Tibial nerve (tissue), 4 donors: ENCODE data around the gene ANKS6. TPM values are rescaled to one million over a fixed set of nuclear protein-coding genes. Genes with fewer than 3 reads are reported as not detected.
A peak's percentile ranks its signal among the peaks of the same experiment; 100 is the strongest.

Experiments used
- DNase-seq, 2 donors: peaks; one replicate each; pipeline ENCODE4 v3.0.0-alpha.2; 2019; ENCODE audit warnings: low spot score in 2 of 2
- H3K27ac ChIP-seq, 4 donors: fragments of 200-600 bp; sonication (generic) in 3 of 4; one replicate each; pipeline ENCODE4 v1.5.1; 2017 to 2019; ENCODE audit warnings: mild to moderate bottlenecking in 1 of 4
- H3K27me3 ChIP-seq, 2 donors: fragments of 200-600 bp; sonication (generic) in 1 of 2; one replicate each; pipeline versions ENCODE4 v1.5.1 to v1.6.0; 2017 to 2019
- H3K36me3 ChIP-seq, 3 donors: fragments of 200-600 bp; sonication (generic); one replicate each; pipeline ENCODE4 v1.5.1; 2018 to 2019
- H3K4me1 ChIP-seq, 4 donors: fragments of 200-600 bp; sonication (generic) in 3 of 4; one replicate each; pipeline ENCODE4 v1.5.1; 2017 to 2019
- H3K4me3 ChIP-seq, 4 donors: fragments of 200-600 bp; sonication (generic) in 3 of 4; one replicate each; pipeline ENCODE4 v1.5.1; 2017 to 2019; ENCODE audit warnings: mild to moderate bottlenecking in 1 of 4, moderate library complexity in 1 of 4
- H3K9me3 ChIP-seq, 4 donors: fragments of 200-600 bp; sonication (generic) in 3 of 4; one replicate each; pipeline ENCODE4 v1.5.1; 2017 to 2019
- CTCF ChIP-seq, 5 experiments: fragments of 200-600 bp in 3 of 5; fragments of 450-650 bp in 2 of 5; sonication (generic) in 3 of 5; IDR thresholded peaks; one replicate each; pipeline ENCODE4 v1.5.1; 2016 to 2019; ENCODE audit warnings: antibody characterized with exemption in 5 of 5, mild to moderate bottlenecking in 3 of 5, moderate library complexity in 2 of 5
- EP300 ChIP-seq, 2 donors: sonication (generic); formaldehyde crosslinking; IDR thresholded peaks; one replicate each; pipeline ENCODE4 v1.6.1; 2017; ENCODE audit warnings: antibody characterized with exemption in 2 of 2, mild to moderate bottlenecking in 1 of 2
- POLR2A ChIP-seq, 2 donors: fragments of 450-650 bp; IDR thresholded peaks; one replicate each; pipeline ENCODE4 v1.6.1; 2017; ENCODE audit warnings: antibody characterized with exemption in 2 of 2, mild to moderate bottlenecking in 2 of 2, moderate library complexity in 2 of 2
- WGBS, 2 donors: methylation state at CpG; one replicate each; pipeline ENCODE4 v1.1.5; 2018; 5-methylcytosine and 5-hydroxymethylcytosine counted together
- total RNA-seq, 4 donors: library from RNA; depleted of rRNA; stranded (reverse); fragments of >200 nt; gene quantifications; one replicate each; pipeline ENCODE4 v1.1.0, GENCODE V29; 2016

Gene ANKS6
- total RNA-seq, 4 donors from 2014 or later = 13.8 to 46.2 (median 27.9) TPM

GRCh38 chr9:98801969-98802371, 5.6 kb upstream of the ANKS6 start:
- WGBS, 2 donors = 77 to 92% methylated on average over 1 of the region's 1 CpG
- Histone ChIP-seq H3K36me3 (no peaks in the 10 kb centered on the region), H3K4me3 (no peak overlapping the region), H3K4me1 (peaks cover 0 to 5% (median 1%) of the 10 kb centered on the region in 4 donors), H3K9me3 (peaks cover 0 to 9% (median 0%) of the 10 kb centered on the region in 4 donors), H3K27ac (no peak overlapping the region), H3K27me3 (no peaks in the 10 kb centered on the region)
- DNase-seq = no peak
- no peak for TF ChIP-seq EP300 (IDR thresholded peaks at IDR 0.05)
- TF ChIP-seq CTCF (IDR thresholded peaks at IDR 0.05) = no peak
- TF ChIP-seq POLR2A (IDR thresholded peaks at IDR 0.05) = no peak

DNA sequence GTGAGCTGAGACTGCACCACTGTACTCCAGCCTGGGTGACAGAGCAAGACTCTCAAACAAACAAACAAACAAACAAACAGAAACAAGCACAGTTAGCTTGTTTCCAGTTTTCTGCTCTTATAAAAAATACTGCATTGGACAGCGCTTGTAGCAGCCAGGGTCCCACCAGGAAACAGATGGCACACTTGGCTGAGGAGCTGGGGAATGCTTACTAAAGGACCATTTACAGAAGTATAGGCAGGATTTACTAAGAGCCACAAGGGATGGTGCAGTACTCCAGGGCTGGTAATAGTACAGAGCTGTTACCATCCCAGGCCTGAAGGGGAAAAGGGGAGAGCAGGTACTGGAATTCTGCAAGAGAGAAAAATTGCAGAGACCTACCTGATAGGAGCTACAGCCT, 5.2 kb upstream of the ANKS6 start:
- TF ChIP-seq CTCF (IDR thresholded peaks at IDR 0.05) (no peak), POLR2A (IDR thresholded peaks at IDR 0.05) (no peak), EP300 (IDR thresholded peaks at IDR 0.05) (no peak)
- Histone ChIP-seq H3K27ac (no peak overlapping the region), H3K4me1 (peaks cover 0 to 6% (median under 1%) of the 10 kb centered on the region in 4 donors), H3K4me3 (no peak overlapping the region), H3K27me3 (no peaks in the 10 kb centered on the region), H3K9me3 (peaks cover 0 to 9% (median 0%) of the 10 kb centered on the region in 4 donors), H3K36me3 (no peaks in the 10 kb centered on the region)
- DNase-seq = no peak
- WGBS, 2 donors = 87 to 94% methylated on average over 1 of the region's 1 CpG

GRCh38 chr9:98798254-98798653, 1.9 kb upstream of the ANKS6 start:
- no peak for DNase-seq
- no peaks in the 10 kb centered on the region for H3K27me3 ChIP-seq
- 96% methylated on average over 3 of the region's 3 CpGs for WGBS, 2 donors

DNA sequence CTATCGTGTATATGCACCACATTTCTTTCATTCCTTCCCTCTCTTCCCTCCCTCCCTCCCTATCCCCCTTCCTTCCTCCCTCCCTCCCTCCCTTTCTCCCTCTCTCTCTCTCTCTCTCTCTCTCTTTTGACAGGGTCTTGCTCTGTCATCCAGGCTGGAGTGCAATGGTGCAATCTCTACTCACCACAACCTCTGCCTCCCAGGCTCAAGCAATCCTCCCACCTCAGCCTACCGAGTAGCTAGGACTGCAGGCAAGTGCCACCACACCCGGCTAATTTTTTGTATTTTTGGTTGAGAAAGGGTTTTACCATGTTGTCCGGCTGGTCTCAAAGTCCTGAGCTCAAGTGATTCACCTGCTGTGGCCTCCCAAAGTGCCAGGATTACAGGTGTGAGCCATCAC, 1.1 kb upstream of the ANKS6 start:
- H3K27ac ChIP-seq = no peak overlapping the region
- H3K9me3 ChIP-seq = peaks cover 0 to 9% (median 0%) of the 10 kb centered on the region in 4 donors
- no peak for DNase-seq
- no peaks in the 10 kb centered on the region for H3K36me3 ChIP-seq
- no peak for TF ChIP-seq POLR2A (IDR thresholded peaks at IDR 0.05)
- TF ChIP-seq EP300 (IDR thresholded peaks at IDR 0.05) = no peak
- no peak for TF ChIP-seq CTCF (IDR thresholded peaks at IDR 0.05)
- H3K4me1 ChIP-seq = peaks cover 0 to 26% (median 3%) of the 10 kb centered on the region in 4 donors
- 85 to 91% methylated on average over 4 of the region's 4 CpGs for WGBS, 2 donors
- no peaks in the 10 kb centered on the region for H3K27me3 ChIP-seq
- H3K4me3 ChIP-seq = no peak overlapping the region

More at GRCh38 chr9:98798254-98798653, 1.9 kb upstream of the ANKS6 start:
- TF ChIP-seq POLR2A (IDR thresholded peaks at IDR 0.05) = no peak
- no peak for TF ChIP-seq EP300 (IDR thresholded peaks at IDR 0.05)
- no peak for TF ChIP-seq CTCF (IDR thresholded peaks at IDR 0.05)
- H3K9me3 ChIP-seq = peaks cover 0 to 9% (median 0%) of the 10 kb centered on the region in 4 donors
- no peak overlapping the region for H3K4me3 ChIP-seq
- no peak overlapping the region for H3K27ac ChIP-seq
- no peaks in the 10 kb centered on the region for H3K36me3 ChIP-seq
- peaks cover 0 to 26% (median 3%) of the 10 kb centered on the region in 4 donors for H3K4me1 ChIP-seq

GRCh38 chr9:98795970-98796363, 388 bp downstream of the ANKS6 start:
- Histone ChIP-seq H3K9me3 (peaks cover 0 to 9% (median 0%) of the 10 kb centered on the region in 4 donors), H3K27ac (peak overlapping the region in 3 of 4 donors; percentile 67 to 77 (median 71)), H3K4me1 (peaks cover 0 to 36% (median 5%) of the 10 kb centered on the region in 4 donors), H3K4me3 (peak overlapping the region; percentile 45 to 88 (median 66)), H3K36me3 (no peaks in the 10 kb centered on the region), H3K27me3 (no peaks in the 10 kb centered on the region)
- no peak for DNase-seq
- 0% methylated on average over 13 to 20 of the region's 48 CpGs for WGBS, 2 donors
- TF ChIP-seq CTCF (IDR thresholded peaks at IDR 0.05) (no peak), POLR2A (IDR thresholded peaks at IDR 0.05) (no peak), EP300 (IDR thresholded peaks at IDR 0.05) (no peak)
